Measurements from ENCODE around the gene RNF150. TPM values are rescaled to one million over a fixed set of nuclear protein-coding genes. Genes with fewer than 3 reads are reported as not detected.

The RNF150 gene
- total RNA-seq, 4 donors from 2014 or later = 9.7 to 58.2 (median 36.6) TPM

DNA sequence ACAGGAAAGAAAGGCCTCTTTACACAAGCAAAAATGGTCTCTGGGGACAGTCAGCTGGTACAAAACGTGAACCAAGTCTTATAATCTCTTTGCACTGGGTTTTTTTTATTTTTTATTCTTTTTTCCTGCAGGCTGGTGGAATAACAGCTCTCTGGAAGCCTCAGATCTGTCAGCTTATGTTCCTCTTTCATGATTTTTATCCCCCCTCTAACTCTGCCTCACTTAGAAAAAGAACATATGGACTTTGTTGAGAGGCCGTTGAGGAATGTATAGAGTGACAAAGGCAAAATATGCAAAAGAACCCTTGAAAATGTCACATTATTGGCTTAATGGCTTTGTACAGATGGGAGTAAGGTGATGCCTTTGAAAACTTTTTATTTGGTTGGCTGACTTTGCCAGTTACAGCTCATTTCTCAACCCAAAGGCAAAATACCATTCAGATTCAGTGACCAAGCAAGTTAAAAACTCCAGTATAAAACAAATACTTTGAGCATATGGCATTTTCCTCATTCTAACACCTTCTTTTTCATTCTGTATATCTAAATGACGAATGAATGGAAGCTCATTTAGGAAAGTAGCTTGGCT, 111.1 kb downstream of the RNF150 start:
- peak overlapping the region; percentile 48 to 72 for H3K27ac ChIP-seq
- no peaks in the 10 kb centered on the region for H3K9me3 ChIP-seq
- TF ChIP-seq, protein P1, sequence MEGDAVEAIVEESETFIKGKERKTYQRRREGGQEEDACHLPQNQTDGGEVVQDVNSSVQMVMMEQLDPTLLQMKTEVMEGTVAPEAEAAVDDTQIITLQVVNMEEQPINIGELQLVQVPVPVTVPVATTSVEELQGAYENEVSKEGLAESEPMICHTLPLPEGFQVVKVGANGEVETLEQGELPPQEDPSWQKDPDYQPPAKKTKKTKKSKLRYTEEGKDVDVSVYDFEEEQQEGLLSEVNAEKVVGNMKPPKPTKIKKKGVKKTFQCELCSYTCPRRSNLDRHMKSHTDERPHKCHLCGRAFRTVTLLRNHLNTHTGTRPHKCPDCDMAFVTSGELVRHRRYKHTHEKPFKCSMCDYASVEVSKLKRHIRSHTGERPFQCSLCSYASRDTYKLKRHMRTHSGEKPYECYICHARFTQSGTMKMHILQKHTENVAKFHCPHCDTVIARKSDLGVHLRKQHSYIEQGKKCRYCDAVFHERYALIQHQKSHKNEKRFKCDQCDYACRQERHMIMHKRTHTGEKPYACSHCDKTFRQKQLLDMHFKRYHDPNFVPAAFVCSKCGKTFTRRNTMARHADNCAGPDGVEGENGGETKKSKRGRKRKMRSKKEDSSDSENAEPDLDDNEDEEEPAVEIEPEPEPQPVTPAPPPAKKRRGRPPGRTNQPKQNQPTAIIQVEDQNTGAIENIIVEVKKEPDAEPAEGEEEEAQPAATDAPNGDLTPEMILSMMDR (IDR thresholded peaks at IDR 0.05) = no peak
- TF ChIP-seq POLR2A (IDR thresholded peaks at IDR 0.05) = no peak
- H3K4me3 ChIP-seq = no peak overlapping the region
- intact Hi-C loops (cut with DNase I; ENCODE audit: low total_unique reads) = no loop called here
- no peaks in the 10 kb centered on the region for H3K36me3 ChIP-seq
- H3K4me1 ChIP-seq = peaks cover 0 to 5% of the 10 kb centered on the region in 2 donors
- no peak for DNase-seq
- H3K27me3 ChIP-seq = no peaks in the 10 kb centered on the region

DNA sequence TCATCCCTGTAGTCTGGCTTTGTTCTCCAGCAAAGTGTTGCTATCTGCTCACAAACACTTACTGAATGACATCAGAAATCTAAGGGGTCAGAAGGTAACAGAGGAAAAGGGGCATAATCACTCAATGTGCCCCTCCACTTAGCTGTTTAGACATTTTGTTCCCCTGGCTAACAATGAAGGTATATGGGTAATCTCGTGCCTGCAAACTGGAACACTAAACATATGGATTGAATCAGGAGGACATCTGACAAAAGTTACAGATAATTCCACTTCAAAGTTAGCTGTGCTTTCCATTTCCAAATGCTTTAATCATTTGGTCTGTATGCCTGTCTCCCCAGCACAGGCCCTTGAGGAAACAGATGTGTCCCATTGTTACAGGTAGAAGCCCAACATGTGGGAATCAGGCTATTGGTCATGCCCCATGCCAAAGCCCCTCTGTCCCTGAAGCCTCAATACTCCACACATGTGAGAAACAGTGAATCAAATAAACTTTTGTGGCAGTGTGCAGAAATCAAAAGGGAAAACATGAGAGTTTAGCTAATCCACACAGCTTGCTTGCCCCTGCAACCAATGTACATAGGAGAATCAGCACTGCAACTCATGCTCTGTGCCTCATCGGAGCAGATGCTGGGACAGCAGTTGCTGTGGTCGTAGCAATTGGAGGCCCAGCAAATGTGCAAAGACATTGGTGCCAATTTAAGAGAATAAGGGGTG, 111.7 kb downstream of the RNF150 start:
- no peak for TF ChIP-seq POLR2A (IDR thresholded peaks at IDR 0.05)
- TF ChIP-seq, protein P1 (IDR thresholded peaks at IDR 0.05) = no peak
- no peaks in the 10 kb centered on the region for H3K36me3 ChIP-seq
- H3K4me1 ChIP-seq = peaks cover 4 to 5% of the 10 kb centered on the region in 2 donors
- no peaks in the 10 kb centered on the region for H3K9me3 ChIP-seq
- H3K27ac ChIP-seq = peak overlapping the region; percentile 48 to 72
- intact Hi-C loops (cut with DNase I; ENCODE audit: low total_unique reads) = no loop called here
- no peak for DNase-seq
- no peaks in the 10 kb centered on the region for H3K27me3 ChIP-seq
- no peak overlapping the region for H3K4me3 ChIP-seq

DNA sequence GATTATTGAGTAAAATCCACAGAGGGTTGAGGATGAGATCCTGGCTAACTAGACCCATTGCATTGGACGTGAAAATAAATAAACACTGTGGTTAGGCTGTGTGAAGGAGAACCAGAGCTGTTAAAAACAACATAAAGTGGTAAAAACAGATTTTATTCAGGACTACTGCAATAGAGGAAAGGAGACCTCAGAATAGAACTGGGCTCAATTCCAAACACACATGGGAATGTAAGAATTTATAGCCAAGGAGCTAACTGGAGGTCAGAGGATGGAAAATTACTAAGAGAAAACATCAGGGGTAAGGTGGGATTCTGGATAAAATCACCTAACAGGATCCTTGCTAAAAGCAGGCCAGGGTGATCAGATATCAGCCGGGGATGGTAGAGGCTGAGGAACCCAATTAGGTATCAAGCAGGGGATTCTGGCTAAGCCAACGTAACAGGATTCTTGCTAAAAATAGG, 112.4 kb downstream of the RNF150 start:
- DNase-seq = no peak
- intact Hi-C loops (cut with DNase I; ENCODE audit: low total_unique reads) = no loop called here
- peaks cover 4 to 5% of the 10 kb centered on the region in 2 donors for H3K4me1 ChIP-seq
- no peaks in the 10 kb centered on the region for H3K36me3 ChIP-seq
- H3K4me3 ChIP-seq = no peak overlapping the region
- H3K9me3 ChIP-seq = no peaks in the 10 kb centered on the region
- peak overlapping the region; percentile 48 to 72 for H3K27ac ChIP-seq
- TF ChIP-seq POLR2A (IDR thresholded peaks at IDR 0.05) = no peak
- TF ChIP-seq, protein P1 (IDR thresholded peaks at IDR 0.05) = no peak
- no peaks in the 10 kb centered on the region for H3K27me3 ChIP-seq

DNA sequence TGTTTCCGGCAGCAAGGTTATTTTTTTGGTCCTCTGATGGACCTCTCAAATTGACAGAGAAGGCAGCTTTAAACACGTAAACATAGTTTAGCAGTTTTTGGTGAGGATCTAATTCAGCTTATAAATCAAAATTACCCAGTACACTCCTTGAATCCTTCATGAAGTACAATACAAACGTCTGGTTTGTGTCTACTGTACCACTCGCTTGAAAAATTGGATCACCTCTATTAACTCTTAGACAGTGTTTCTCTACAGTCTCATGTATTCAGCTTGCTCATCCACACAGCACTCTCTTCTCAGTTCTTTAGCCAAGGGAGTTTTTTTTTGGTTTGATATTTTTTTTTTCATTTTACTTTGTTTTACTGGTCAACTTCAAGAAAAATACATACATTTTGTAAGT, 113.5 kb downstream of the RNF150 start:
- peak overlapping the region in 1 of 2 donors; percentile 72 for H3K27ac ChIP-seq
- H3K36me3 ChIP-seq = no peaks in the 10 kb centered on the region
- TF ChIP-seq, protein P1 (IDR thresholded peaks at IDR 0.05) = no peak
- H3K27me3 ChIP-seq = no peaks in the 10 kb centered on the region
- peaks cover 4 to 5% of the 10 kb centered on the region in 2 donors for H3K4me1 ChIP-seq
- intact Hi-C loops (cut with DNase I; ENCODE audit: low total_unique reads) = no loop called here
- DNase-seq = no peak
- H3K9me3 ChIP-seq = no peaks in the 10 kb centered on the region
- H3K4me3 ChIP-seq = no peak overlapping the region

DNA sequence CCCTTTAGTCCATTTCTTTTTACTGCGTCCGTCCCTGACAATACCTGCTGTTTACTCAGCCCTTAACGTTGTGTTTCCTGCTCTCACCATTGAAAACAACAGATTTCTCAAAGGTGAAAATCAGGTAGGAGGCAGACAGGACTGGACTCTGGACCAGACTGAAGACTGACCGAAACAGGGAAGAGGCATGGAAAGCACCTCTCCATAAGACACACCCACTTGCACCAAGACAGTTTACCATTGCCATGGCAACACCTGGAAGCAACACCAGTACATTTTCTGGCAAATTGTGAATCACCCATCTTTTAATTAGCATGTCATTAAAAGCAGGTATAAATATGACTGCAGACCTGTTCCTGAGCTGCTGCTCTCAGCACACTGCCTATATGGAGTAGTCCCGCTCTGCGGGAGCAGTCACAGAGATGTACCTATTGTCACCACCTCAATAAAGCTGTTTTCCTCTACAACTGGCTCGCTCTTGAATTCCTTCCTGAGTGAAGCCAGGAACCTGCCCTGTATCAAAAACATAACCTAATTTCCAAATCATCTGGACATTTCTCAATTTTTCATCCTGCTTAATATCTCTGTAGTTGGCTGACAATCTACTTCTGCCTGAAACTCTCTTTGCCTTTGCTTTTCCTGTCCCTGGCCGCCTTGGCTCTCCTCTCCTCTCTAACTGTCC, 117.0 kb downstream of the RNF150 start:
- Histone ChIP-seq H3K27ac (no peak overlapping the region), H3K4me1 (peaks cover 4 to 5% of the 10 kb centered on the region in 2 donors)
- DNase-seq = no peak

More for the DNA sequence above, 117.0 kb downstream of the RNF150 start:
- Histone ChIP-seq H3K27me3 (no peaks in the 10 kb centered on the region), H3K36me3 (no peaks in the 10 kb centered on the region), H3K9me3 (no peaks in the 10 kb centered on the region), H3K4me3 (no peak overlapping the region)
- TF ChIP-seq, protein P1 (IDR thresholded peaks at IDR 0.05) = no peak
- no peak for TF ChIP-seq POLR2A (IDR thresholded peaks at IDR 0.05)
- intact Hi-C loops (cut with DNase I; ENCODE audit: low total_unique reads) = no loop called here

Measured in uterus (tissue), 4 donors.